NCI-H1417 (cell line): ENCODE data around the gene TUBB4A.

Experiments used
- DNase-seq, 3 experiments: peaks; one replicate each; lab custom pipeline; 2025; lab: John Stamatoyannopoulos, UW

Gene TUBB4A

DNA sequence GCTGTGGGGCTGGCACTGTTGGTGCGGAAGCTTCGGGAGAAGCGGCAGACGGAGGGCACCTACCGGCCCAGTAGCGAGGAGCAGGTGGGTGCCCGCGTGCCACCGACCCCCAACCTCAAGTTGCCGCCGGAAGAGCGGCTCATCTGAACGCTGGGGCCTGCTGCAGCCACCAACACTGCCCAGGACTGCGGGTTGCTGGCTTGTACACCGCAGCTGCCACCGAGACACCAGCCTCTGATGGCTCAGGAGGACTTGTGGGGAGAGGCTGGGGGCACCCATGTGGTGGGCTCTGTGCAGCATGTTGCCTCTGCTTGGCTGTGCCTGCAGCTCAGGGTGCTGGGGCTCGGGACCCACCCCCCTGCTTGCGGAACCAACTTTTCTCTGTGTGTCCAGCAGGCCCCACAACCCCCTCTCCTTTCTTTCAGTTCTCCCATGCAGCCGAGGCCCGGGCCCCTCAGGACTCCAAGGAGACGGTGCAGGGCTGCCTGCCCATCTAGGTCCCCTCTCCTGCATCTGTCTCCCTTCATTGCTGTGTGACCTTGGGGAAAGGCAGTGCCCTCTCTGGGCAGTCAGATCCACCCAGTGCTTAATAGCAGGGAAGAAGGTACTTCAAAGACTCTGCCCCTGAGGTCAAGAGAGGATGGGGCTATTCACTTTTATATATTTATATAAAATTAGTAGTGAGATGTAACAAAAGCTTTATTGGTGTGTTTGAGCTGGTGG, 35.4 kb downstream of the TUBB4A start:
- no peak for DNase-seq

DNA sequence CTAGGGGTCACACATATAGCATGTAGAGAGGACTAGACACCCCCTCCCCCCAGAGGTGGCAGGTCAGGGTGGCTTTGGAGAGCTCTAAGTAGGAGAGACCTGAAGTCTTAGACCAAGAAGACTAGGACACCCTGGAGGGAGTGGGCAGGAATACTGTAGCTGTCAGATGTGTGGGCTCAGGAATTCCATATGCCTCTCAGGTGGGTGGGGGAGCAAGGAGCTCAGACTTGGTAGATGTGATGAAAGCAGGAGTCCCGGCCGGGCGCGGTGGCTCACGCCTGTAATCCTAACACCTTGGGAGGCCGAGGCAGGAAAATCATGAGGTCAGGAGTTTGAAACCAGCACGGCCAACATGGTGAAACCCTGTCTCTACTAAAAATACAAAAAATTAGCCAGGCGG, 36.4 kb downstream of the TUBB4A start:
- no peak for DNase-seq

DNA sequence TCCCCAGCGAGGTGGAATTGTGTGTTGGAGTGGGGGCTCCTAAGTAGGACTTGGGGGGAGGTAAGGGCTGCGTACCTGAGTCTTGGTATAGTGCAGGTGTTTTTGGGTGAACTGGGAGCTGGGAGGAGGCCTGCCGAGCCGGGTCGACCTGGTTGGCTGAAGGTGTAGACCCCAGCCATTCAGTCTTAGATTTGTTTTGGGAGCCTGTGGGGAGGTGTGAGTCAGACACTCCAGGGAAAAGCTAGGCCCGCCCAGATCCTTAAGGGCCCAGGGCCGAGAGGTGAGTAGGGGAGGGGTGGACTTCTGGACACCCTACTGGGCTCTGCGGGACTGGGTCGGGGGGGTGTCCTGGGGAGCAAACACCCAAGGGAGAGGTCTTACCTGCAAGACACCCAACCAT, 37.1 kb downstream of the TUBB4A start:
- DNase-seq: no peak

DNA sequence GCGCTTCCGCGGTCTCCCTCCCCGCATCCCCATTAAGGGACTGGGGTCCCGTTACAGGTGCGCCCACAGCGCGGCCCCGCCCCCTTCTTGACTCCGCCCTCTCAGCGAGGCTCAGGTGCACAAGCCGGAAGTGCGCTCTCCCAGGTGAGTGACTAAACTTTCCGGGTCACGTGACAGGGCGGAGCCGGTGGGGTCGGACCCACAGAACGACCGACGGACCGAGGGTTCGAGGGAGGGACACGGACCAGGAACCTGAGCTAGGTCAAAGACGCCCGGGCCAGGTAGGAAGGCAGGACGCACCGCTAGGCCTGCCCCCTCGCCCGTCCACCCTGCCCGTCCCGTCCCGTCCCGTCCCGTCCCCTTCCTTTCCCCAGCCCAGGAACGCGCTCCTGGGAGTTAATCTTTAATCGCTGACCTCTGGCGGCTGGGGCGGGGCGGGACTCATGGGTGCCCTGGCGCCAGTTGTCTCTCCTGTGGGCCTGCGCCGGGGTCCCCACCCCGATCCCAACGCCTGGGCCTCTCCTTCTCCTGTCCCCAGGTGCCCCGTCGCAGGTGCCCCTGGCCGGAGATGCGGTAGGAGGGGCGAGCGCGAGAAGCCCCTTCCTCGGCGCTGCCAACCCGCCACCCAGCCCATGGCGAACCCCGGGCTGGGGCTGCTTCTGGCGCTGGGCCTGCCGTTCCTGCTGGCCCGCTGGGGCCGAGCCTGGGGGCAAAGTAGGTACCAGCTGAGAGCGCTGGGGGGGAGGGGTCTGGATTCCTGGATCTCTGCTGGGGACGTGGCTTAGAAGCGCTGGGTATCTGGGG, 37.8 kb downstream of the TUBB4A start, which contains the start of gene CRB3:
Gene CRB3 (plus strand): TSS at position 202 of the 804 bp plus-strand sequence. CDS start 431 bp downstream, at position 633.
- peak; percentile 81 to 86 (median 85) for DNase-seq

DNA sequence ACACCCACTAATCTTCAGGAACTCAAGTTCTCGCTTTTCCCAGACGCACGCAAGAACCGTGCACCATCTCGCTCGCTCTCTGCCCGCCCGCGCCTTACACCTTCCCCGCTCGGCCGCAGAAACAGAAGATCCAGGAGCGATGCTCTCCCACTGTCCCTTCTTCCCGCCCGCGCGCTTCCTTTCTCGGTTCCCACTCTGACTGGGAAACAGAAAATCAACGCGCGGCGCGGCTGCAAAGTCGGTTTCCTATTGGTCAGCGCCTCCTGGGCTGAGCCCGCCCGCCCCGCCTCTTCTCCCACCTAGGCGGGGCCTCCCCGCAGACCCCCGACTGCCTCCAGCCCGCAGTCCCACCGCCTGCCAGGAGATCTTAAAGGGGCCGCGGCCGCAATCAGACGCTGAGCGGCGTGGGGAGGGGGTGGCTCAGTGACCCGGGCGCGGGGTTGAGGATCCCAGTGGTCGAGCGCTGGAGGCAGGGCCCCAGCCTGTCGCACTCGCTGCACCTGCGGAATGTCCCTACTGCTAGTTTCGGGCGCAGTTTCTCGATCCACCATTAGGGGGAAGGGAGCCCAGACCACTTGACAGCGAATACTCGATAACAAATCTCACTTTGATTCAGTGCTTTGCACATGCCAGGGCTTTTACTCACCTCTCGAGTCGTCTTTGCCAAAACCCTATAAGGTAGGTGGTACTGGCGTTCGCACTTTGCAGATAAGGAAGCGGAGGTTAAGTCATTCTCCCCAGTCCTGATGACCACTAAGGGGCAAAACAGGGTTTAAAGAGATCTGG, 41.8 kb downstream of the TUBB4A start:
- peak; percentile 96 to 99 (median 99) for DNase-seq

DNA sequence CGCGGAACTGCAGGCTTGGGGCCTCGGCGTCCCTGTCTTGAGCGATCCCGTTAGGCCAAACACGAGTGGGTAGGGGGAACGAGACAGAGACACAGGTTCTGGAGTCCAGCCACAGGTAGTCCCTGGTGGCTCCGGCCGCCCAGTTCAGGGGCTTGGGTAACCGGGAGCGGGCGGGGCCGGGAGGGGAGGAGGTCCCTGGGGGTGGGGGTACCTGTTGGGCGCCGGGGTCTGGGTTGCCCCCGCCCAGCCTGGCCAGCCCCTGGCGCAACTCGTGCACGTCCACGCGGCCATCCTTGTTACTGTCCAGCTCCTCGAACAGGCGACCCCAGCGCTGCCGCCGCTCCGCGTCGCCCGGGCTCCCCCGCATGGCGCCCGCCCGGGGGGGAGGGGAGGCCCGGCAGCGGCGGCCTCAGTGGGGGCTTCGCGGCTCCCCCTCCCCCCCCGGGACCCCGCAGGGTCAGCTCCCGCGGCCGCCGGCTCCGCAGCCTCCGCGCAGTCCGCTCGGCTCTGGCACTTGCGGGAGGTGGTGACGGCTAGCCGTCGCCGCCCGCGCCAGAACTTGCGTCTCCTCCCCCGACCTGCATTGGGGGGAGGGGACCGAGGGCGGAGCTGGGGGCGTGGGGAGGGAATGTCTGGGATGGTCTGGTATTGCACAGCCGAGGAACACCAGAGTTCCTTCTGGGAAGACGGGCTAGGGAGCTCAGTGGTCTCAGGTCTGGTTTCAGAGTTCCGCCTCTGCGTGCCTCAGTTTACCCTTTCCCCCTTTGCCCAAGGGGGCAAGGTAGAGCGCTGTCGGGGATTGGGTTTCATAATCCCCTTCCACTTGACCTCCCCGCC, 42.6 kb downstream of the TUBB4A start, which contains the start of gene SLC25A23:
Gene SLC25A23 (minus strand): TSS at position 531 of the 837 bp plus-strand sequence. CDS start 164 bp downstream, at position 367.
- DNase-seq: peak; percentile 59 to 85 (median 78)

DNA sequence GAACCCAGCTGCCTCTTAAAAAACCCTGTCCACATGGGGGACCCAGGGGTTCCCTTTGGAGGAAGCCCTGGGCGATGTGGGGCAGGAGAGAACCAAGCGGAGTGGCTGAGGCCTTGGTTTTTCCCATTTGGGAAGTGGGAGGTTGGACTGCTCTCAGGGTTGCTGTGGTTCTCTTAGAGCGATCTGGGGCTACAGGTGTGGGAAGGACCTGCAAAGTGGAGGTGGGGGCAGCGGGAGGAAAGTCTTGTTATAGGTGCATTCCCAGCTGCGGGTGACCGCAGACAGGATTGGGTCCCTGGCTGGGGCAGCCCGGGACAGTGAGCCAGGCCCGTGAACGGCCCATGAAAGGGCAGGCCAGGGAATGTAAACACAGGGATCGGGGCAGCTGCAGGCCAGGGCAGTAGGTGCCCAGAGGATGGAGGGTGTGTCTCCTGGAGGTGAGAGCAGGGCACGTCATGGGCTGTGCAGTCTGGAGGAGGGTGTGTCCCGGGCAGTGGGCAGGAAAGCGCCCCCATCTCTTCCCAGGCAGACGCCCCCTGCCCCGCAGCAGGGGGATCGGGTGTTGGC, 43.3 kb downstream of the TUBB4A start:
- DNase-seq: no peak

DNA sequence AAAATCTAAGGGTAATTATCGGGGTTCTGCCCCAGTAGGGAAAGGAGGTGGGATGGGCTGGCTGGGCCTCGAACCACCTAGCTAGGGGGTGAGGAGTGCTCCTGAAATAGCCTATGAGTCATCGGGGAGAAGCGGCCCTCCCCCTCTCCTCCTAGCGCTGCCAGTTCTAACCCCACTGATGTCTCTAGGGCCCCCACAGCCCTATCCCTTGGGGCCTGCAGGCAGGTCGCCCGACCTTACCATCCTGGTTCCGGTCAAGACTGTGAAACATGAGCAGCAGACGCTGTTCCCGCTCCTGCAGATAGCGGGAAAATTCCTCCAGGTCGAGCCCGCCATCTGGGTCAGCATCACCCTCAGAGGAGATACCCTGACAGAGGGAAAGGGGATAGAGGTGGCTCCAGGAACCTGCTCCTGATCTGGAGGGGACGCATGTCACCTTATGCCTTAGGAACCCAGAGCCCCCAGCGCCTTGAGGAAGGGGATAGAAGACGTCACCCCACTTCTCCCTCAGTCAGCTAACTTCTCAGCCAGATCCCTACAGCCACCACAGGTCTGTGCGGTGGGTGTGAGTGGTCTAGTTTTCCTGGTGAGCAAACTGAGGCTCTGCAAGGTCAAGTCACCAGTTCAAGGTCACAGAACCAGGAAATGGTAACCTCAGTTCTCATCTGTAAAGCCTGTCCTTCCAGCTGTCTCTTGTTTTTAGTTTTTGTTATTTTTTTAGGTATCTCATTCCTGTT, 44.0 kb downstream of the TUBB4A start:
- no peak for DNase-seq

DNA sequence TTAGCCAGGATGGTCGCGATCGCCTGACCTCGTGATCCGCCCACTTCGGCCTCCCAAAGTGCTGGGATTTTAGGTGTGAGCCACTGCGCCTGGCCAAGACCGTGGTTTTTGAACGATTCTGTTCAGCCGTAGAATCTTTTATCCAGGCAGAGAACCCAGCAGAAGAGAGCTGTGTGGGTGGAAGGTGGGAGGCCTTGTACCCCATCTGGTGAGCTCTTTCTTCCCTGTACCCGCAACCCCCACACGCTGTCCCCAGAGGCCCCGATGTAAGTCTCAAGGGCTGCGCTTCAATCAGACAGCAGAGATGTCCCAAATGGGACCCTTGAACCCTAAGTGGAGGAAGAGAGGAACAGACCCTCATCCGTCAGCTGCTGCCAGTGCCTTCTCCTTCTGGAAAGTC, 46.2 kb downstream of the TUBB4A start:
- DNase-seq: no peak

DNA sequence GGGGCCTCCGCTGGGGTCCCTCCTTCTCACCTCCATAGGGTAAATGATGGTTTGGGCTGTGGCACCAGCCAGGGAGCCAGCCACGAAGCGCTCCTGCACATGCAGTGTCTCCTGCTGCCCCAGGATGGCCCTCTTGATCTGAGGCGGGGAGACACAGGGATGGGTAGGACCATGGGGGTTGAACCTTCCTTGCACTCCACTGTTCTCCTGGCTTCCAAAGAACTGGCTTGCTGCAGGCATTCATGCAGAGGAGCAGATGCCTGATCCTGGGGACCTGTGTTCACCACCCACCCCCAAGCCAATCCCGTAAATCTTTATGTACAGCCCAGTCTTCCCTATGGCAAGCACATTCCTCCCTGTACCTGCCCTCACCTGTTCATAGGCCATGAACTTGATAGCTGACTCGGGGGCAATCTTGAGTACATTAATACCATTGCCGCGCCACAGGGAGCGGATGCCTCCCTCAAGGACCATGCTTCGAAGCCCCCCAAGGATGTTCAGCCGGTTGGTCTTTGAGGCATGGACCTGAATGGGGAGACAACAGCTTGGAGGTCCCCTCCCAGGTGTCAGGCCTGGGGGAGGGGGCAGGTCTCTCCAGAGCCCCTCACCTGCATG, 48.1 kb downstream of the TUBB4A start:
- no peak for DNase-seq

DNA sequence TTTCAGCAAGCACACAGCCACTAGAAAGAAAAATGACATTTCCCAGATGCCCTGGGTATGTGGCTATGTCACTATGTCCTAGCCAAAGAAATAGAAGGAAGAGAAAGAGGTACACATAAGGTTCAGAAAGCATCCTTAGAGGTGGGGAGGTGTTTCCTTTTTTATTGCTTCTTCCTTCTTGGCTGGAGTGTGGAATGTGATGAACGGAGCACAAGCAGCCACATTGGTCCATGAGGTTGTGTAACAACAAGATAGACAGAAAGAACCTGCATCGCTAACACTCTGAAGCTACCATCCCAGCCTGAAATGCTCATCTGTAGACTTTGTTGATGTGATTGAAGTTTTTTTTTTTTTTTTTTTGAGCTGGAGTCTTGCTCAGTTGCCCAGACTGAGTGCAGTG, 49.2 kb downstream of the TUBB4A start:
- no peak for DNase-seq

DNA sequence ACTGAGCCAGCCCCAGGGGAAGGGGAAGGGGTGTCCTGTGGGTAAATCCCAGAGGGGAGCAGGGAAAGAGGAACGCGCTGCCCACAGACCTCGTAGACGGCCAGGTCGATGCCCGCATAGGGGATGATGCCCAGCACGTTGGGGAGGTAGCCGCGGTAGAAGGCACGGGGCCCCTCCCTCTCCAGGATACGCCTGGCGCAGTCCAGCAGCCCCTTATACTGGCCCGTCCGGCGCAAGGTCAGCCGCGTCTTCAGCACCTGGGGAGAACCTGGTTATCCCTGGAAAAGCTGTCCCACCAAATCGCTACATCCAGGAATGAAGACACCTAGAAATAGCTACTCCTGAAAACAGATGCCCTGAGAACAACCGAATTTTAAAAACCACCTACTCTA, 49.9 kb downstream of the TUBB4A start:
- no peak for DNase-seq

DNA sequence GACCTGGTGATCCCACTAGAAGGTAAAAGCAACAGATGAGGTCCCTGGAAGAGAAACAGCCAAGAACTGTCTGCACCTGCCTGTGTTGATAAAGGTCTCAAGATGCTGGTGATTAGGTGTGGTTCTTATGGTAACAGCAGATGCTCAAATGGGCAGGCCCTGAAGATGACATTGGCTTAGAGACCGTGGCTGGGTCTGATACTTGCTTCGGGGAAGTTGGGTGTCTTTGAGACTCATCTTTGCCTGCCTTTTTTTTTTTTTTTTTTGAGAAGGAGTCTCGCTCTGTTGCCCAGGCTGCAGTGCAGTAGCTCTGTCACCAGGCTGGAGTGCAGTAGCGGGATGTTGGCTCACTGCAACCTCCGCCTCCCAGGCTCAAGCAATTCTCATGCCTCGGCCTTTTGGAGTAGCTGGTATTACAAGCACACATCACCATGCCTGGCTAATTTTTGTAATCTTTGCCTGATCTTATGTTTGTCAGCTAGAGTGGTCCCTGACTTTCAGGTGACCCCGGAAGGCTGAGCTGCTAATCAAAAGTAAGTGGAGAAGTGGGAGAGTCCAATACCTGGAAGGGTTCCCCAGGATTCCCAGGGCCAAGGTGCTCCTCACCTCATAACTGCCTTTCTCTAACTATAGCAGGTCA, 50.4 kb downstream of the TUBB4A start:
- no peak for DNase-seq

DNA sequence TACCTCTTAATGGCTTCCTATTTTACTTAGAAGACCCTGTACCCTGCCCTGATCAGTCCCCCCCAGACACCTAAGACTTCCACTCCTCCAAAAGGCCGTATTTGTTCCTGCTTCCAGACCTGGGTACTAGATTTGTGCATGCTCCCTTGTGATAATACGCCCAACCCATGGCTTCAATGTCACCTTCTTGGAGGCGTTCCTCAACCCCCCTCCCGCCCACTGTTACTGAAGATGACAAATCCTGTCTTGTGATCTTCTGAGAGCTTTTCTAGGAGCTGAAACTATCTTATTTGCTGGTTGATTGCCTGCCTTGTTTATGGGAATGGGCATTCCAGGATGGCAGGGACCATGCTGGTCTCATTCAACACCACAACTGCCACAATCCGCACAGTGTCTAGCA, 51.9 kb downstream of the TUBB4A start:
- no peak for DNase-seq

DNA sequence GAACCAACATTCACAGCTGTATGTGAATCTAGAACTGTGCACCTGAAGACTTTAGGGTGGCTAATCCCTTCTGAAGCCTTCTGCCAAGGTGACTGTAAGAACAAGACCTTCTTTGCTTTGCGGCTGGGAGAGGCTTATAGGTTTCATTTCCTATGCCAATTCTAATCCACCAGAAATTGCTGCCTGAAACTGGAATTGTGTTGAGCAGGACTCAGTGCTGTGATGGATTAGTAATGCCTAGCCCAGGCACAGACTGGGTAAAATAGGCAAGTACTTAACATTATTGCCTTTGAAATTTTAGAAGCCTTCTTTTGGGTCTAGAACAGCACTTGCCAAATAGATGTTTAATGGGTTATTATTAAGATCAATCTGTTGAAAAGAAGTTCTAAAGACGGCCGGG, 54.1 kb downstream of the TUBB4A start:
- DNase-seq: no peak

DNA sequence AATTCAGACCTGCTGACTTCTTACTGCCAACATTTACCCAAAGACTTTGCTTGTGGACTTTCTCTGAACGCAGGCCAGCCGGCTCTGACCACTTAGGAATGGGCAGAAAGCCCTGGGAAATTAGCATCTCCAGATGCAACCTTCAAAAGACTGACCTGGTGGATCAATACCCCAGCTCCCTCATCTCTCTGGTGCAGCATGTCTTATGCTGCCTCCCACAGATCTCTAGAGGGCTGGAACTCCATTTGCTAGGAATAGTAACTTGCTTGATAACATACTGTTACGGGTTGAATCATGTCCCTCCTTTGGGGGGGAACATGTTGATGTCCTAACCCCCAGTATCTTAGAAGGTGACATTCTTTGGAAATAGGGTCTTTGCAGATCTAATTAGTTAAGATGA, 55.7 kb downstream of the TUBB4A start:
- DNase-seq: no peak
